WERI-Rb-1 (cell line): ENCODE results near the gene CACNG1.

Experiments used
- DNase-seq: peaks from one replicate; pipeline ENCODE4 v3.0.0-alpha.2; 2020
- H3K27ac ChIP-seq: fragments of 250-450 bp; sonication (Bioruptor Pico); 2 replicates; pipeline ENCODE4 v1.5.1; 2020; ENCODE audit warnings: mild to moderate bottlenecking, moderate library complexity
- H3K27me3 ChIP-seq: fragments of 250-450 bp; sonication (Bioruptor Pico); 2 replicates; pipeline ENCODE4 v1.5.1; 2021; ENCODE audit warnings: mild to moderate bottlenecking, low read depth, moderate library complexity; ENCODE audit not compliant: insufficient read depth, severe bottlenecking
- H3K36me3 ChIP-seq: fragments of 250-450 bp; sonication (Bioruptor Pico); 2 replicates; pipeline ENCODE4 v1.5.1; 2020; ENCODE audit warnings: mild to moderate bottlenecking, moderate library complexity
- H3K4me3 ChIP-seq: 2 replicates; pipeline ENCODE4 v1.5.1; 2011; ENCODE audit warnings: low read depth, mild to moderate bottlenecking, control low read depth, low read length
- H3K9me3 ChIP-seq: fragments of 250-450 bp; sonication (Bioruptor Pico); 2 replicates; pipeline ENCODE4 v1.5.1; 2021; ENCODE audit warnings: mild to moderate bottlenecking, moderate library complexity; ENCODE audit not compliant: severe bottlenecking
- TF ChIP-seq, protein P1 (sequence below): IDR thresholded peaks from 2 replicates; pipeline ENCODE4 v1.5.1; 2011; ENCODE audit warnings: low read depth, mild to moderate bottlenecking, control low read depth, inconsistent platforms, low read length

The CACNG1 gene, protein sequence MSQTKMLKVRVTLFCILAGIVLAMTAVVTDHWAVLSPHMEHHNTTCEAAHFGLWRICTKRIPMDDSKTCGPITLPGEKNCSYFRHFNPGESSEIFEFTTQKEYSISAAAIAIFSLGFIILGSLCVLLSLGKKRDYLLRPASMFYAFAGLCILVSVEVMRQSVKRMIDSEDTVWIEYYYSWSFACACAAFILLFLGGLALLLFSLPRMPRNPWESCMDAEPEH

DNA sequence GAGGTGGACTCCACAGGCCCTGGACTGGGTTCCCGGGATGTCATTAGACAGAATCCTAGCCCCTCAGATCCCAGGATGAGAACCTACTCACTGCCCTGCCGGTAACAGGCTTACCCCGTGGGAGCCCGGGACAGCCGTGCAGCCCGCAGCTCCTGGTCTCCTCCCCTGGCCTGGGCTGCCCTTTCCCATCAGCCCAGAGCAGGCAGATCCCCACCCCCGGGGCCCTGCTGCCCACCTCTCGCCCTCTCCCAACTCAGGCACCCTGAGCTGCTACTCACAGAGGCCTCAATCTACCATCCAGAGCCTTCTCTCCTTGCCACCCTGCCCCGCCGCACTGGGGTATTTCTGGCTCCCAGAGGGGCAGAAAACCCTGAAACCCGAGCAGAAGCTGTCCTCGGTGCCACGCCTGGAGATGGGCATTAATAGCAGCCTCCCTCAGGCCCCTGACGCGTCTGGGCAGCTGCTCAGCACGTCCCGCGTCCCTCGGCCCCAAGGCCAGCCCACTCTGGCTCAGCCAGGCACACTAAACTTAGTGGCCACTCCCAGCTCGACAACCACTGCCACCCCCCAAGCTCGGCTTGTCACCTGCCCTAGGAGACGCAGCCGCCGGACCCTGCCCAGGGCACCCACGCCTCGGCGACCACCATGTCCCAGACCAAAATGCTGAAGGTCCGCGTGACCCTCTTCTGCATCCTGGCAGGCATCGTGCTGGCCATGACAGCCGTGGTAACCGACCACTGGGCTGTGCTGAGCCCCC lies at the start of gene CACNG1:
CACNG1 (plus strand) TSS at position 539 of the 757 bp plus-strand sequence; CDS start at position 646, 107 bp downstream.
- Histone ChIP-seq H3K4me3 (no peak within 1 kb of the TSS), H3K27me3 (no peaks in the 10 kb centered on the region), H3K9me3 (peaks cover 20% of the 10 kb centered on the region), H3K36me3 (no peaks in the 10 kb centered on the region), H3K27ac (no peak within 1 kb of the TSS)
- TF ChIP-seq, protein P1, sequence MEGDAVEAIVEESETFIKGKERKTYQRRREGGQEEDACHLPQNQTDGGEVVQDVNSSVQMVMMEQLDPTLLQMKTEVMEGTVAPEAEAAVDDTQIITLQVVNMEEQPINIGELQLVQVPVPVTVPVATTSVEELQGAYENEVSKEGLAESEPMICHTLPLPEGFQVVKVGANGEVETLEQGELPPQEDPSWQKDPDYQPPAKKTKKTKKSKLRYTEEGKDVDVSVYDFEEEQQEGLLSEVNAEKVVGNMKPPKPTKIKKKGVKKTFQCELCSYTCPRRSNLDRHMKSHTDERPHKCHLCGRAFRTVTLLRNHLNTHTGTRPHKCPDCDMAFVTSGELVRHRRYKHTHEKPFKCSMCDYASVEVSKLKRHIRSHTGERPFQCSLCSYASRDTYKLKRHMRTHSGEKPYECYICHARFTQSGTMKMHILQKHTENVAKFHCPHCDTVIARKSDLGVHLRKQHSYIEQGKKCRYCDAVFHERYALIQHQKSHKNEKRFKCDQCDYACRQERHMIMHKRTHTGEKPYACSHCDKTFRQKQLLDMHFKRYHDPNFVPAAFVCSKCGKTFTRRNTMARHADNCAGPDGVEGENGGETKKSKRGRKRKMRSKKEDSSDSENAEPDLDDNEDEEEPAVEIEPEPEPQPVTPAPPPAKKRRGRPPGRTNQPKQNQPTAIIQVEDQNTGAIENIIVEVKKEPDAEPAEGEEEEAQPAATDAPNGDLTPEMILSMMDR = no peak
- no peak for DNase-seq

DNA sequence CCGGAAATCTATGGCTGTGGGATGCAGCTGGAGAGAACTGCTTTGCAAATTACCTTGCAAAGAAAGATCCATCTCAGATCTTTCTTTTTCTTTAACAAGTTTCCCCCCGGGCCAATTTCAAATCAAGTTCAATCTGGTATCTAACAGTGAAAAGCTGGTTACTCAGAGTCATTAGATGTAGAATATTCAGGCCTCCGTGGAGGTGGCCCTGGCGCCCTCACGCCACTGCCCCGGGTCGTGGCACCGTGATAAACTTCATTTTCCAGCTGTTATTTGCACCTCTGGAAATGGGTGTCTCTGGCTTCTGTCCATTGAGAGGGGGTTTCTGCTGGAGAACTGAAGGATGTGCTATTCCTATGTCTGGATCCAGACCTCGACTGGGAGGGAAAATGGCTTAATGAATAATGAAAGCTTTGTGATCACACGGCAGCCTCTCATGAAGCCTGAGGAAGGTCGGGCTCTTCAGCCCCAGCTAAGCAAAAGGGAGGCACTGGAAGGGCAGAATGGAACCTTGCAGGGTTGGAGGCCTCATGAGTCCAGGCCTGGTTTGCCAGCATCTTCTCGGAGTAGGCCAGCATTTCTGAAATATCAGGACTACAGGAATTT lies 49.3 kb upstream of the CACNG1 start:
- no peak overlapping the region for H3K4me3 ChIP-seq
- H3K9me3 ChIP-seq = no peaks in the 10 kb centered on the region
- DNase-seq = no peak
- H3K36me3 ChIP-seq = no peaks in the 10 kb centered on the region
- TF ChIP-seq, protein P1 = no peak
- H3K27ac ChIP-seq = no peak overlapping the region
- H3K27me3 ChIP-seq = no peaks in the 10 kb centered on the region

DNA sequence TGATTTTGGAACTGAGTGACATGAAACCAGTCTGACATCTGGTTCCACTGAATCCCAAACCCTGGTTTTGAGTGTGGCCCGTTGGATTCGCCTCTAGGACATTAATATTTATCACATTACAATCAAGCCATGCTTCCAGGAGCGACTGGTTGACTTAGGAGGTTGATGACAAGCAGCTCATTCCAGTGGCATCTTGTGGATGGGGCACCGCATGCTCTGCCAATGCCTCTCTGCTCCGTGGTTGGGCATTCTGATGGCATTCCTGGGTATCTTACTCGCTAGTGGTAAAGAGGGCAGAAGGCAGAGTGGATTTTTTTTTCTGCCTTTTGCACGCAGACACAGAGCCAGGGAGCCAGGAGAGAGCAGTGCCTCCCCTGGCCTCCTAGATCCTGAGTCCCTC lies 48.4 kb upstream of the CACNG1 start:
- H3K27me3 ChIP-seq = no peaks in the 10 kb centered on the region
- no peak overlapping the region for H3K27ac ChIP-seq
- no peaks in the 10 kb centered on the region for H3K36me3 ChIP-seq
- DNase-seq = no peak
- TF ChIP-seq, protein P1 = no peak
- H3K4me3 ChIP-seq = no peak overlapping the region
- H3K9me3 ChIP-seq = no peaks in the 10 kb centered on the region

DNA sequence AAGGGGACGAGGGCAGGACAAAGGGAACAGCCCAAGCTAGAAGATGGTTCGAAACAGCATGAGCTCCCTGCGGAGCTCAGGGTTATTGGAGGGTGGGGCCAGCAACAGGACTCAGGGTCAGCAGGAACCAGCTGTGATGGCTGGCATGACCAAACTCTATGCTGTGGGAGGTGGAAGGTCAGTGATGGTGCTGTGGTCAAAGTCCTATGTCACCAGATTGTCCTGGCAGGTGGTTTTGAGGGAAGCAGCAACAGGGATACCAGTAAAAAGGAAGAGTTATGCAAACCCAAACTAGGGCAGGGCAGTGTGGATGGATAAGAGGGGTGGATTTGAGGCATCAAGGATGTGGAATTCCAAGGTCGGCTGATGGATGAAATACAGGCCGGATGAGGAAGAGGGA lies 47.4 kb upstream of the CACNG1 start:
- H3K4me3 ChIP-seq = no peak overlapping the region
- no peak overlapping the region for H3K27ac ChIP-seq
- TF ChIP-seq, protein P1 = no peak
- no peaks in the 10 kb centered on the region for H3K9me3 ChIP-seq
- H3K36me3 ChIP-seq = no peaks in the 10 kb centered on the region; the same call in 1 of the 2 replicates
- no peaks in the 10 kb centered on the region for H3K27me3 ChIP-seq
- no peak for DNase-seq

DNA sequence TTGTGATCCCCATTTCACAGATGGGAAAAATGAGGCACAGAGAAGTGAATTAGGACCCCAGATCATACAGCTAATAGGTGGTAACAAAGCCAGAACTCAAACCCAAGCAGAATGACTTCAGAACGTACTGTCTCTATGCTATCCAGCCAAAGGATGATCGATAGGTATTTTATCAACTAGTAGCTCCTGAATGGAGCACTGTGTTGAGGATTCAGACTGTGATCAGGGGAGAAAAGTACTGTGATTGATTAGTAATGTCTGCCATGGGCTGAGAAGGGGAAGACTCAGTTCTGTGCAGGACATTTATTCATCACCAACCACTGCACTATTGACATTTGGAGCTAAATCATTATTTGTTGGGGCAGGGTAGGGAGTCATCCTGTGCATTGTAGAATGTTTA lies 41.1 kb upstream of the CACNG1 start:
- DNase-seq = no peak
- Histone ChIP-seq H3K36me3 (no peaks in the 10 kb centered on the region; the same call in 1 of the 2 replicates), H3K27ac (no peak overlapping the region), H3K9me3 (no peaks in the 10 kb centered on the region), H3K27me3 (no peaks in the 10 kb centered on the region), H3K4me3 (no peak overlapping the region)
- TF ChIP-seq, protein P1 = no peak
